IPS-NIHi11 (cell line): ENCODE data around the gene PRKN.
A peak's percentile ranks its signal among the peaks of the same experiment; 100 is the strongest.
"Not testable (repeated sequence)": the region's sequence is repeated elsewhere in the genome, so short reads cannot be mapped to it uniquely, and the experiment has no call there.

Experiments used
- DNase-seq: peaks from one replicate; pipeline ENCODE4 v3.0.0; 2012; ENCODE audit warnings: mixed read lengths, low spot score

Gene PRKN

GRCh38 chr6:161838306-161839035 lies 889.1 kb downstream of the PRKN start:
- DNase-seq = peak; percentile 47

- DNase-seq = no peak
These were observed 889.7 kb downstream of the PRKN start for GRCh38 chr6:161837854-161838253.

GRCh38 chr6:161837449-161837735 lies 890.2 kb downstream of the PRKN start:
- DNase-seq = no peak

GRCh38 chr6:161836643-161837448 lies 890.7 kb downstream of the PRKN start:
- no peak for DNase-seq

- no peak for DNase-seq
These were observed 891.9 kb downstream of the PRKN start for GRCh38 chr6:161835500-161836215.

GRCh38 chr6:161834426-161834825 lies 893.1 kb downstream of the PRKN start:
- DNase-seq = no peak

- DNase-seq = no peak
These were observed 894.3 kb downstream of the PRKN start for GRCh38 chr6:161833099-161833860.

GRCh38 chr6:161832622-161833021 lies 894.9 kb downstream of the PRKN start:
- DNase-seq = no peak

- DNase-seq = no peak
These were observed 896.5 kb downstream of the PRKN start for GRCh38 chr6:161830866-161831616.

- DNase-seq = no peak
These were observed 898.3 kb downstream of the PRKN start for GRCh38 chr6:161829291-161829729.

GRCh38 chr6:161828355-161828754 lies 899.2 kb downstream of the PRKN start:
- DNase-seq = no peak

GRCh38 chr6:161826512-161826911 lies 901.1 kb downstream of the PRKN start:
- DNase-seq = no peak

- not testable (repeated sequence) for DNase-seq
These were observed 905.4 kb downstream of the PRKN start for GRCh38 chr6:161822204-161822603.

GRCh38 chr6:161817881-161818280 lies 909.7 kb downstream of the PRKN start:
- DNase-seq = no peak

- no peak for DNase-seq
These were observed 911.6 kb downstream of the PRKN start for GRCh38 chr6:161815965-161816364.

- no peak for DNase-seq
These were observed 914.4 kb downstream of the PRKN start for GRCh38 chr6:161813156-161813555.

GRCh38 chr6:161809971-161810370 lies 917.6 kb downstream of the PRKN start:
- DNase-seq = no peak

- no peak for DNase-seq
These were observed 922.7 kb downstream of the PRKN start for GRCh38 chr6:161804838-161805237.

GRCh38 chr6:161803131-161803530 lies 924.4 kb downstream of the PRKN start:
- no peak for DNase-seq

- DNase-seq = no peak
These were observed 925.3 kb downstream of the PRKN start for GRCh38 chr6:161802231-161802630.

GRCh38 chr6:161798844-161799394 lies 928.6 kb downstream of the PRKN start:
- DNase-seq = no peak
